Panc1 (cell line): ENCODE data around the gene SLFN11. TPM values are rescaled to one million over a fixed set of nuclear protein-coding genes. Genes with fewer than 3 reads are reported as not detected.
A peak's percentile ranks its signal among the peaks of the same experiment; 100 is the strongest.
"Not testable (repeated sequence)": the region's sequence is repeated elsewhere in the genome, so short reads cannot be mapped to it uniquely, and the experiment has no call there.

Source experiments
- ATAC-seq: fragments of 200-7000 bp; cut with Tn5 transposase; 2 replicates; pipeline ENCODE4 v1.9.1; 2020; ENCODE audit warnings: mild to moderate bottlenecking, moderate library complexity
- Bru-seq: library from RNA; stranded (reverse); fragments of 400-500 nt; gene quantifications from one replicate; lab custom pipeline; 2021; lab: Mats Ljungman, UMichigan
- BruChase-seq, 2 experiments: library from RNA; stranded (reverse); fragments of 400-500 nt; gene quantifications; one replicate each; lab custom pipeline; 2021; lab: Mats Ljungman, UMichigan
- BruUV-seq: library from RNA; stranded (reverse); fragments of 400-500 nt; replicated peaks from 2 replicates; lab custom pipeline; 2021; lab: Mats Ljungman, UMichigan
- CTCF ChIA-PET: fragments of 300-600 bp; sonication (Branson Sonifier 250); formaldehyde crosslinking; loops from one replicate; lab custom pipeline; 2022; ENCODE audit warnings: antibody characterized with exemption; lab: Charles Lee
- POLR2A ChIA-PET: fragments of 300-600 bp; sonication (Branson Sonifier 250); formaldehyde crosslinking; loops from one replicate; lab custom pipeline; 2022; ENCODE audit warnings: antibody characterized with exemption; lab: Charles Lee
- DNase-seq: peaks from one replicate; pipeline ENCODE4 v3.0.0-alpha.2; 2010; ENCODE audit warnings: low read depth, low spot score
- H3K27ac ChIP-seq: 2 replicates; pipeline ENCODE4 v1.5.1; 2011; ENCODE audit warnings: mild to moderate bottlenecking, low read length, inconsistent platforms
- H3K27me3 ChIP-seq: fragments of 200-500 bp; sonication (Bioruptor generic); 2 replicates; pipeline ENCODE4 v1.6.0; 2014; ENCODE audit warnings: low read length, inconsistent platforms; ENCODE audit not compliant: control insufficient read depth, insufficient read depth
- H3K36me3 ChIP-seq: fragments of 200-500 bp; sonication (Bioruptor generic); 2 replicates; pipeline ENCODE4 v1.5.1; 2014; ENCODE audit warnings: inconsistent platforms, mild to moderate bottlenecking, low read length, moderate library complexity; ENCODE audit not compliant: control insufficient read depth, insufficient read depth
- H3K4me1 ChIP-seq: 2 replicates; pipeline ENCODE4 v1.5.1; 2011; ENCODE audit warnings: inconsistent platforms, mild to moderate bottlenecking, low read length, moderate library complexity; ENCODE audit not compliant: control insufficient read depth, insufficient read depth
- H3K4me3 ChIP-seq, 2 experiments: 2 replicates each; pipeline ENCODE4 v1.5.1; 2011 to 2012; ENCODE audit warnings: low read depth in 2 of 2, low read length in 2 of 2, mild to moderate bottlenecking in 2 of 2, inconsistent platforms in 1 of 2, moderate library complexity in 1 of 2
- H3K9me3 ChIP-seq: fragments of 200-500 bp; sonication (Bioruptor generic); 2 replicates; pipeline ENCODE4 v1.5.1; 2014; ENCODE audit warnings: low read depth, mild to moderate bottlenecking, inconsistent platforms, low read length, moderate library complexity; ENCODE audit not compliant: control insufficient read depth, insufficient read depth
- CTCF ChIP-seq: fragments of 450-650 bp; IDR thresholded peaks from 2 replicates; pipeline ENCODE4 v1.5.1; 2017; ENCODE audit warnings: mild to moderate bottlenecking
- POLR2AphosphoS5 ChIP-seq: IDR thresholded peaks from 2 replicates; pipeline ENCODE4 v1.6.1; 2012; ENCODE audit warnings: mild to moderate bottlenecking, low read depth, low read length, moderate library complexity
- SIN3A ChIP-seq: IDR thresholded peaks from 2 replicates; pipeline ENCODE4 v1.6.1; 2012; ENCODE audit warnings: low read depth, mild to moderate bottlenecking, low read length, moderate library complexity, borderline replicate concordance; ENCODE audit not compliant: insufficient read depth
- TCF7L2 ChIP-seq: IDR thresholded peaks from 2 replicates; pipeline ENCODE4 v1.6.1; 2011; ENCODE audit warnings: mild to moderate bottlenecking, low read depth, low read length, inconsistent platforms
- in situ Hi-C: cut with HindIII; loops from 2 replicates; pipeline ENCODE4 v1.10.0; 2016; ENCODE audit warnings: low sequenced_read_pairs, low pct_unique_long_range_greater_than_20kb
- intact Hi-C: fragments of 100-400 bp; cut with micrococcal nuclease; formaldehyde crosslinking; loops from one replicate; pipeline ENCODE4 v1.10.0; 2022; ENCODE audit not compliant: unreplicated experiment
- long read RNA-seq: library from polyadenylated mRNA; unstranded; transcript quantifications from one replicate; pipeline ENCODE4 v2.0.0, GENCODE V29; 2021; ENCODE audit not compliant: unreplicated experiment
- polyA plus RNA-seq: library from polyadenylated mRNA; unstranded; fragments of >200 nt; gene quantifications from one replicate; pipeline ENCODE4 v1.2.1, GENCODE V29; 2012; ENCODE audit warnings: missing spikeins; ENCODE audit not compliant: insufficient read length
- total RNA-seq: library from RNA; stranded (reverse); gene quantifications from one replicate; pipeline ENCODE4 v1.2.1, GENCODE V29; 2021; ENCODE audit not compliant: unreplicated experiment
- TF ChIP-seq, protein P1 (sequence below), 2 experiments: IDR thresholded peaks; 2 replicates each; pipeline ENCODE4 v1.6.1; 2011 to 2012; ENCODE audit warnings: low read depth in 2 of 2, control low read depth in 1 of 2, low read length in 1 of 2, mild to moderate bottlenecking in 1 of 2, moderate library complexity in 1 of 2; ENCODE audit not compliant: insufficient read depth in 1 of 2

The SLFN11 gene
- total RNA-seq (45.0 TPM), Bru-seq, nascent RNA (percentile 85 among the genes with signal in this experiment), BruChase-seq, experiment 1, labeled RNA remaining after a 2-hour chase (percentile 96 among the genes with signal in this experiment), BruChase-seq, experiment 2, labeled RNA remaining after a 6-hour chase (percentile 89 among the genes with signal in this experiment)
- 17.8 TPM for polyA plus RNA-seq
- long read RNA-seq, full-length matches to known transcripts, result 3 of 29 reads
- long read RNA-seq, partial matches to known transcripts, result 5 of 29 reads
- long read RNA-seq, other reads (novel, unspliced or antisense), result 21 of 29 reads

- H3K27me3 ChIP-seq, result no peaks in the 10 kb centered on the region
- peaks cover 4% of the 10 kb centered on the region for H3K4me1 ChIP-seq
- no TSS peak for BruUV-seq
- no peaks in the 10 kb centered on the region for H3K36me3 ChIP-seq
- H3K4me3 ChIP-seq, result peak within 1 kb of the TSS; percentile 61 to 84
- in situ Hi-C loops, result no loop called here
- DNase-seq (no peak), ATAC-seq (peak; percentile 91)
- intact Hi-C loops, result no loop called here
- peak within 1 kb of the TSS; percentile 95 for H3K27ac ChIP-seq
- TF ChIP-seq POLR2AphosphoS5, result peak; percentile 95
- 0 out of 2 replicates have a peak, but pooled peaks have one; percentile 11 for TF ChIP-seq TCF7L2
- TF ChIP-seq, protein P1, sequence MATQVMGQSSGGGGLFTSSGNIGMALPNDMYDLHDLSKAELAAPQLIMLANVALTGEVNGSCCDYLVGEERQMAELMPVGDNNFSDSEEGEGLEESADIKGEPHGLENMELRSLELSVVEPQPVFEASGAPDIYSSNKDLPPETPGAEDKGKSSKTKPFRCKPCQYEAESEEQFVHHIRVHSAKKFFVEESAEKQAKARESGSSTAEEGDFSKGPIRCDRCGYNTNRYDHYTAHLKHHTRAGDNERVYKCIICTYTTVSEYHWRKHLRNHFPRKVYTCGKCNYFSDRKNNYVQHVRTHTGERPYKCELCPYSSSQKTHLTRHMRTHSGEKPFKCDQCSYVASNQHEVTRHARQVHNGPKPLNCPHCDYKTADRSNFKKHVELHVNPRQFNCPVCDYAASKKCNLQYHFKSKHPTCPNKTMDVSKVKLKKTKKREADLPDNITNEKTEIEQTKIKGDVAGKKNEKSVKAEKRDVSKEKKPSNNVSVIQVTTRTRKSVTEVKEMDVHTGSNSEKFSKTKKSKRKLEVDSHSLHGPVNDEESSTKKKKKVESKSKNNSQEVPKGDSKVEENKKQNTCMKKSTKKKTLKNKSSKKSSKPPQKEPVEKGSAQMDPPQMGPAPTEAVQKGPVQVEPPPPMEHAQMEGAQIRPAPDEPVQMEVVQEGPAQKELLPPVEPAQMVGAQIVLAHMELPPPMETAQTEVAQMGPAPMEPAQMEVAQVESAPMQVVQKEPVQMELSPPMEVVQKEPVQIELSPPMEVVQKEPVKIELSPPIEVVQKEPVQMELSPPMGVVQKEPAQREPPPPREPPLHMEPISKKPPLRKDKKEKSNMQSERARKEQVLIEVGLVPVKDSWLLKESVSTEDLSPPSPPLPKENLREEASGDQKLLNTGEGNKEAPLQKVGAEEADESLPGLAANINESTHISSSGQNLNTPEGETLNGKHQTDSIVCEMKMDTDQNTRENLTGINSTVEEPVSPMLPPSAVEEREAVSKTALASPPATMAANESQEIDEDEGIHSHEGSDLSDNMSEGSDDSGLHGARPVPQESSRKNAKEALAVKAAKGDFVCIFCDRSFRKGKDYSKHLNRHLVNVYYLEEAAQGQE (IDR thresholded peaks at IDR 0.05; ENCODE audit: insufficient read depth in 1 of 2, low read depth in 2 of 2, low read length in 1 of 2), result no peak
- no peaks in the 10 kb centered on the region for H3K9me3 ChIP-seq
- CTCF ChIA-PET, result no interaction called here
- POLR2A ChIA-PET, result interaction anchor here (0.5 to 0.8 kb wide), 2 partner anchors 28 to 65 kb away, joined by 3 read pairs; no protein-coding TSS in a partner anchor
Measured at GRCh38 chr17:35373534-35373983, at the start of gene SLFN11. Gene SLFN11 (minus strand): TSS chr17:35373621. CDS start chr17:35363807, 9,814 bp downstream.

DNA sequence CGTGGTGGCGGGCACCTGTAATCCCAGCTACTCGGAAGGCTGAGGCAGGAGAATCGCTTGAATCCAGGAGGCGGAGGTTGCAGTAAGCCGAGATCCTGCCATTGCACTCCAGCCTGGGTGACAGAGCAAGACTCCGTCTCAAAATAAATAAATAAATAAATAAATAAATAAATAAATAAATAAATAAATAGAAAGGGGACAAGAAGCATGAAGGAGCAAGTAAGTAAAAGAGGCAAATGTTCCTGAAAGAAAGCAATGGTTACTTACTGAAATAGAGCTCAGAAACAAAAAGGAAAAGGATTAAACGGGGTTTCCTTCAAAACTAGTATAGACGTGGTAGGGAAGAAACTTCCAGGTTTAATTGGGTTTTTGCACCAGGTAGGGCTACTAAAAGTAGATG lies 47.6 kb upstream of the SLFN11 start:
- BruUV-seq, POLR2A ChIA-PET, H3K36me3 ChIP-seq, CTCF ChIA-PET, H3K4me1 ChIP-seq, in situ Hi-C loops, DNase-seq, H3K27me3 ChIP-seq, ATAC-seq, H3K4me3 ChIP-seq, intact Hi-C loops, H3K27ac ChIP-seq, H3K9me3 ChIP-seq: not testable (repeated sequence)

DNA sequence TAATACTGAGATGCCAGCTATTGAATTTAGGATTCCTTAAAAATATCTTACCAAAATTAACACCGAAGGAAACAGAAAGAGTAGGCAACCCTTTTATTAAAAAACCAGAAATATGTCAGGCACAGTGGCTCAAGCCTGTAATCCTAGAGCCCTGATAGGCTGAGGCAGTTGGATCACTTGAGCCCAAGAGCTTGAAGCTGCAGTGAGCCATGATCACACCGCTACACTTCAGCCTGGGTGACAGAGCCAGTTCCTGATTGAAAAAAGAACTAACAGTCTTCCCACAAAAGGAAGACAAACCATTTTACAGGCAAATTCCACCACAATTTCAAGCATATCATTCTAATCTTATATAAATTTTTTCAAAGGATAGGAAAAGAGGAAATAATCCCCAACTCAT lies 43.2 kb upstream of the SLFN11 start:
- H3K27me3 ChIP-seq, result no peaks in the 10 kb centered on the region
- no peak overlapping the region for H3K27ac ChIP-seq
- no peak for ATAC-seq
- intact Hi-C loops (no loop called here), in situ Hi-C loops (no loop called here)
- H3K36me3 ChIP-seq, result peaks cover 5% of the 10 kb centered on the region; the same call in 1 of the 2 replicates
- H3K4me1 ChIP-seq, result no peaks in the 10 kb centered on the region
- DNase-seq, result no peak
- ChIA-PET CTCF (no interaction called here), POLR2A (no interaction called here)
- H3K4me3 ChIP-seq, result no peak overlapping the region
- no peaks in the 10 kb centered on the region for H3K9me3 ChIP-seq
- no TSS peak for BruUV-seq
- no peak for TF ChIP-seq POLR2AphosphoS5
- TF ChIP-seq TCF7L2, result no peak
- TF ChIP-seq CTCF, result no peak
- TF ChIP-seq SIN3A, result no peak
- TF ChIP-seq, protein P1 (IDR thresholded peaks at IDR 0.05; ENCODE audit: insufficient read depth in 1 of 2, low read depth in 2 of 2, low read length in 1 of 2), result no peak

GRCh38 chr17:35414707-35415106 lies 41.3 kb upstream of the SLFN11 start:
- CTCF ChIA-PET, ATAC-seq, DNase-seq, in situ Hi-C loops, H3K9me3 ChIP-seq, H3K4me3 ChIP-seq, BruUV-seq, POLR2A ChIA-PET, H3K36me3 ChIP-seq, H3K4me1 ChIP-seq, intact Hi-C loops, H3K27ac ChIP-seq, H3K27me3 ChIP-seq: not testable (repeated sequence)
